Activated CD8-positive, alpha-beta T cell treated with anti-CD3 and anti-CD28 coated beads for 36 hours (primary cell): ENCODE results near the gene GREB1. TPM values are rescaled to one million over a fixed set of nuclear protein-coding genes. Genes with fewer than 3 reads are reported as not detected.
A peak's percentile ranks its signal among the peaks of the same experiment; 100 is the strongest.

Experiments used
- ATAC-seq: fragments of 200-7000 bp; cut with Tn5 transposase; one replicate; pipeline ENCODE4 v1.10.0; 2021; ENCODE audit warnings: mild to moderate bottlenecking, moderate library complexity
- CTCF ChIA-PET: fragments of 350-600 bp; sonication (Branson Sonifier 250); formaldehyde crosslinking; loops from one replicate; lab custom pipeline; 2021; ENCODE audit warnings: antibody characterized with exemption; lab: Charles Lee
- POLR2A ChIA-PET: fragments of 350-600 bp; sonication (Branson Sonifier 250); formaldehyde crosslinking; loops from one replicate; lab custom pipeline; 2021; ENCODE audit warnings: antibody characterized with exemption; lab: Charles Lee
- DNase-seq: peaks from one replicate; pipeline ENCODE4 v3.0.0-alpha.2; 2020
- H3K27ac Mint-ChIP-seq: one replicate; pipeline ENCODE4 v1.8.0; 2021; ENCODE audit warnings: mild to moderate bottlenecking, mixed read lengths
- H3K27me3 Mint-ChIP-seq: one replicate; pipeline ENCODE4 v1.8.0; 2021; ENCODE audit warnings: mixed read lengths
- H3K36me3 Mint-ChIP-seq: one replicate; pipeline ENCODE4 v1.8.0; 2021; ENCODE audit warnings: low read depth, mixed read lengths
- H3K4me1 Mint-ChIP-seq: one replicate; pipeline ENCODE4 v1.8.0; 2021; ENCODE audit warnings: low read depth, mixed read lengths
- H3K4me3 Mint-ChIP-seq: one replicate; pipeline ENCODE4 v1.8.0; 2021; ENCODE audit warnings: mild to moderate bottlenecking, moderate library complexity, mixed read lengths
- H3K9me3 Mint-ChIP-seq: one replicate; pipeline ENCODE4 v1.8.0; 2021; ENCODE audit warnings: mixed read lengths
- intact Hi-C: fragments of 100-400 bp; cut with micrococcal nuclease; formaldehyde crosslinking; loops from one replicate; pipeline ENCODE4 v1.10.0; 2022
- total RNA-seq, 2 experiments: library from RNA; stranded (reverse); gene quantifications; one replicate each; pipeline ENCODE4 v1.2.3, GENCODE V29; 2021
- TF ChIP-seq, protein P1 (sequence below): fragments of 200-600 bp; IDR thresholded peaks from one replicate; pipeline ENCODE4 v1.8.0; 2022; ENCODE audit warnings: antibody characterized with exemption, mild to moderate bottlenecking

Gene GREB1
- total RNA-seq, 2 experiments from 2014 or later = 1.5 TPM

DNA sequence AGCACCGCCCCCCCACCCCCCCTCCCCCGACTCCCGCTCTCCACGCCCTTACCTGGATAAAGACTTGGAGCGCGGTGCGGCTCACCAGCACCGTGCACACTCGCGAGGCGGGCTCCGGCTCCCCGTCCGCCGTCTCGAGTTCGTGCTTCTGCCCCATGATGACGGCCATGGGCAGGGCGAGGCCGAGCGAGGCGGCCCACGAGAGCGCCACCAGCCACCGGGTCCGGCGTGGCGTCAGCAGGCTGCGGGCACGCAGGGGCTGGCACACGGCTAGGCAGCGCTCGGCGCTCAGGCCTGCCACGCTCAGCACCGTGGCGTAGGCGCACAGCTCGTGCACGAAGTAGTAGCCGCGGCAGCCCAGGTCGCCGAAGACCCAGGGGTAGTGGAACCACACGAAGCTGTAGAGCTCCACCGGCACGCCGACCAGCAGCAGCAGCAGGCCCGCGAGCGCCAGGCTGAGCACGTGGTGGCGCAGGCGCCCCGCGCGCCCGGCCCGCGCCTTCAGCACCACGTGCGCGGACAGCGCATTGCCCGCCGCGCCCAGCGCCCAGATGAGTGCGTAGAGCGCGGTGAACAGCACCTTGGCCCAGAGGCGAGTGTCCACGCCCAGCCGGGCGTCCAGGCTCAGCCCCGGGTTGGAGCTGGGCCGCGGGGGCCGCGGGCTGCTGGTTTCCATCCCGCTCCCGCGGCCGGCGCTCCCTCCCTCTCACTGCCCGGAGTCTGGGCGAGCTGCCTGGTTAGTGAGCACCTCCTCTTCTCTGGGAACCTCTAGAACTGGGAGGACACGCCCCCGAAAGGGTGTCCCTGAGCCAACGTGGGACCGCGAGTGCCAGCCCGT is 135.8 kb downstream of the GREB1 start, which contains the start of gene NTSR2:
NTSR2 (minus strand) TSS at position 742 of the 838 bp plus-strand sequence; CDS start at position 676, 66 bp downstream.
- H3K27ac Mint-ChIP-seq = no peak within 1 kb of the TSS
- ATAC-seq (peak; percentile 85), DNase-seq (peak; percentile 49)
- ChIA-PET POLR2A (no interaction called here), CTCF (no interaction called here)
- intact Hi-C loops = no loop called here
- peaks cover 29% of the 10 kb centered on the region for H3K27me3 Mint-ChIP-seq
- TF ChIP-seq, protein P1, sequence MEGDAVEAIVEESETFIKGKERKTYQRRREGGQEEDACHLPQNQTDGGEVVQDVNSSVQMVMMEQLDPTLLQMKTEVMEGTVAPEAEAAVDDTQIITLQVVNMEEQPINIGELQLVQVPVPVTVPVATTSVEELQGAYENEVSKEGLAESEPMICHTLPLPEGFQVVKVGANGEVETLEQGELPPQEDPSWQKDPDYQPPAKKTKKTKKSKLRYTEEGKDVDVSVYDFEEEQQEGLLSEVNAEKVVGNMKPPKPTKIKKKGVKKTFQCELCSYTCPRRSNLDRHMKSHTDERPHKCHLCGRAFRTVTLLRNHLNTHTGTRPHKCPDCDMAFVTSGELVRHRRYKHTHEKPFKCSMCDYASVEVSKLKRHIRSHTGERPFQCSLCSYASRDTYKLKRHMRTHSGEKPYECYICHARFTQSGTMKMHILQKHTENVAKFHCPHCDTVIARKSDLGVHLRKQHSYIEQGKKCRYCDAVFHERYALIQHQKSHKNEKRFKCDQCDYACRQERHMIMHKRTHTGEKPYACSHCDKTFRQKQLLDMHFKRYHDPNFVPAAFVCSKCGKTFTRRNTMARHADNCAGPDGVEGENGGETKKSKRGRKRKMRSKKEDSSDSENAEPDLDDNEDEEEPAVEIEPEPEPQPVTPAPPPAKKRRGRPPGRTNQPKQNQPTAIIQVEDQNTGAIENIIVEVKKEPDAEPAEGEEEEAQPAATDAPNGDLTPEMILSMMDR = no peak
- no peak within 1 kb of the TSS for H3K4me3 Mint-ChIP-seq
- peaks cover 3% of the 10 kb centered on the region for H3K9me3 Mint-ChIP-seq
- peaks cover 7% of the 10 kb centered on the region for H3K4me1 Mint-ChIP-seq
- no peaks in the 10 kb centered on the region for H3K36me3 Mint-ChIP-seq

DNA sequence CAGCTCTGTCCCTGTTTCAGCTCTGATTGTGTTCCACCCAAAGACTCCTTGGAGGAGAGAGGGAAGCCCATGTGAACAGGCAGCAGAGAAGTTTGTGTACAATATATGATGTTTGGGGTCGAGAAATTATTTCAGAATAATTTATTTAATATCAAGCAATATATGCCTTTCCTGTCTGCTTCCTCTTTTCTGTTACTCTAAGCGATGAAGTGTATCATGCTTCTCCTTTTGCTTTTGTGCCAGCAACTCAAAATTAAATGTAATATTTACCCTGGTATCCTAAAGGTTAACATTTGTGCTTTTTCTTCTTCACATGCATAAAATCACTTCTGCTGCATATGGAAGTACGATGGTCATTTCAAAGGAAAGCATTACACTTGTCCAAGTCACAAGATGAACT is 138.6 kb downstream of the GREB1 start:
- no peak for DNase-seq
- H3K27ac Mint-ChIP-seq = no peak overlapping the region
- no peak for ATAC-seq
- H3K4me1 Mint-ChIP-seq = peaks cover 7% of the 10 kb centered on the region
- no peak overlapping the region for H3K4me3 Mint-ChIP-seq
- peaks cover 3% of the 10 kb centered on the region for H3K9me3 Mint-ChIP-seq
- POLR2A ChIA-PET = no interaction called here
- intact Hi-C loops = no loop called here
- H3K36me3 Mint-ChIP-seq = no peaks in the 10 kb centered on the region
- TF ChIP-seq, protein P1 = no peak
- peaks cover 42% of the 10 kb centered on the region for H3K27me3 Mint-ChIP-seq
- CTCF ChIA-PET = interaction anchor here (1.0 kb wide), 1 partner anchor 69 kb away, joined by 3 read pairs; no protein-coding TSS in a partner anchor

DNA sequence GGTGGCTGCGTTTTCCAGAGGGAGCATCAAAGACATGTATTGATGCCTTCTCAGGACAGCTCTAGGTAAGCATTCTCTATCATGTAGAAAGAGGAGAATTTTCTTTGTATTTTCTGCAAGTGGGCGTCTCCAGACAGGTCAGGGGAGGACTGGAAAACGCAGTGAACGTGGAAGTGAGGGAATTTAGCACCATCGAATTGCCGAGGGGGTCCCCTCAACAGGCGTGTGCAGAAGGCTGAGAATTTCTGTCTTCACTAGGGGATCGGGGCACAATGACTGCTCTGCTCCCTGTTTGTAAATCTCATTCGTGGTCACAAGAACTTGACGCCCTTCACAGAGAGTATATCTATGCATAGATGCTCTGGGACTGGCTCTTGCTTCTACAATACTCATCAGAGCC is 141.1 kb downstream of the GREB1 start:
- Mint-ChIP-seq H3K9me3 (peaks cover 3% of the 10 kb centered on the region), H3K27me3 (peaks cover 37% of the 10 kb centered on the region), H3K27ac (no peak overlapping the region), H3K4me3 (no peak overlapping the region), H3K4me1 (peaks cover 7% of the 10 kb centered on the region), H3K36me3 (no peaks in the 10 kb centered on the region)
- ChIA-PET CTCF (no interaction called here), POLR2A (no interaction called here)
- no peak for DNase-seq
- intact Hi-C loops = no loop called here
- TF ChIP-seq, protein P1 = no peak
- no peak for ATAC-seq

DNA sequence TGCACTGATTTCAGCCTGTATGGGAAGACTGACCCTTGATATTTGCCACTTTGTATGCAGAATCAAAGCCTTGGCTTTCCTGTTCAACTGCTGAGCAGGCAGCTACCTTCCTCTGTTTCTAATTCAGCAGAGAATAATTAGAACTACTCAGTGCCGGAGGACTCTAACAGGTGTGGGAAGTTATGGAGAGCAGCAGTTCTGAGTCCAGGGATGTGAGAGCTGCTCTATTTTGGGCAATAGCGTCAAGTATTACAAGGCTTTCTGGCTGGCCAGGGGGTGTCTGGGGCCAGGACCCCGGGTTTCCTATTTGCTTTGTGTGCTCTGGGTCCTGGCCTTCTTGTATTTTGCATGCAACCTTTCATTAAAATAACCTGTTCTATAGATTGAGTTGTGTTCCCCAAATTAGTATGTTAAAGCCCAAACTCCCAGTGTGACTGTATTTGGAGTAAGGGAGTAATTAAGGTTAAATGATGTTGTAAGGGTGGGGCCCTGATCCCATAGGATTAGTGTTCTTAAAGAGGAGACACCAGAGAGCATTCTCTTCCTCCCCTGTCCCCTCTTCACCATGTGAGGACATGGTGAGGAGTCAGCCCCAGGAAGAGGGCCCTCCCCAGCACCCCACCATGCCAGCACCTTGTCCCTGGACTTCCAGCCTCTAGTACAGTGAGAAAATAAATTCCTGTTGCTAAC is 141.7 kb downstream of the GREB1 start:
- intact Hi-C loops = no loop called here
- Mint-ChIP-seq H3K36me3 (no peaks in the 10 kb centered on the region), H3K4me3 (no peak overlapping the region), H3K4me1 (peaks cover 4% of the 10 kb centered on the region), H3K27ac (no peak overlapping the region), H3K27me3 (peaks cover 31% of the 10 kb centered on the region), H3K9me3 (no peaks in the 10 kb centered on the region)
- no peak for DNase-seq
- no peak for ATAC-seq
- CTCF ChIA-PET = interaction anchor here (1.1 kb wide), 1 partner anchor 18 kb away, joined by 3 read pairs; no protein-coding TSS in a partner anchor
- POLR2A ChIA-PET = no interaction called here
- TF ChIP-seq, protein P1 = no peak
